ENCODE results near the gene TCP11L2. TPM values are rescaled to one million over a fixed set of nuclear protein-coding genes. Genes with fewer than 3 reads are reported as not detected.

Gene TCP11L2
- total and polyA plus RNA-seq, 9 of the 15 experiments (the other 6 are each of a cell fraction or from before 2014, with no cell fraction given) = 0.39 to 4.5 (median 1.3) TPM

GRCh38 chr12:106357549-106358395 lies 55.2 kb downstream of the TCP11L2 start, which contains the start of gene POLR3B (continued):
- TF ChIP-seq PHTF2 (CRISPR knock-in tag; IDR thresholded peaks at IDR 0.05) (no peak), TCF7 (IDR thresholded peaks at IDR 0.05; ENCODE audit: borderline replicate concordance) (peak; percentile 85), ZBTB40 (IDR thresholded peaks at IDR 0.05) (peak; percentile 94), ZBTB40 (CRISPR knock-in tag; IDR thresholded peaks at IDR 0.05) (no peak), HSF4 (CRISPR knock-in tag; IDR thresholded peaks at IDR 0.05; ENCODE audit: borderline replicate concordance) (no peak), ZNF23 (CRISPR knock-in tag; IDR thresholded peaks at IDR 0.05) (no peak), CAMTA2 (CRISPR knock-in tag; conservative IDR thresholded peaks at IDR 0.05) (no peak), ZNF639 (CRISPR knock-in tag; conservative IDR thresholded peaks at IDR 0.05 in 1 of 2, IDR thresholded peaks at IDR 0.05 in 1 of 2) (peak in 1 of 2 experiments; percentile 51; a peak in 2 of 4 replicates), KDM1A (IDR thresholded peaks at IDR 0.05) (0 out of 4 replicates have a peak, but pooled peaks of 1 of the 2 experiments have one; percentile 16), CSDE1 (IDR thresholded peaks at IDR 0.05) (no peak), SMARCE1 (IDR thresholded peaks at IDR 0.05) (peak; percentile 71), ATF4 (CRISPR knock-in tag; IDR thresholded peaks at IDR 0.05) (peak; percentile 39; the same call in 1 of the 2 replicates), KLF10 (CRISPR knock-in tag; IDR thresholded peaks at IDR 0.05) (no peak), ETV6 (IDR thresholded peaks at IDR 0.05; ENCODE audit: borderline replicate concordance in 1 of 2, low read depth in 2 of 2, low read length in 1 of 2) (no peak), ETV6 (CRISPR knock-in tag; IDR thresholded peaks at IDR 0.05; ENCODE audit: borderline replicate concordance) (no peak), ZC3H8 (IDR thresholded peaks at IDR 0.05) (no peak), MEF2A (IDR thresholded peaks at IDR 0.05; ENCODE audit: control insufficient read depth, low read depth, low read length) (no peak)
